ENCODE results near the gene RTL3.

The RTL3 gene

DNA sequence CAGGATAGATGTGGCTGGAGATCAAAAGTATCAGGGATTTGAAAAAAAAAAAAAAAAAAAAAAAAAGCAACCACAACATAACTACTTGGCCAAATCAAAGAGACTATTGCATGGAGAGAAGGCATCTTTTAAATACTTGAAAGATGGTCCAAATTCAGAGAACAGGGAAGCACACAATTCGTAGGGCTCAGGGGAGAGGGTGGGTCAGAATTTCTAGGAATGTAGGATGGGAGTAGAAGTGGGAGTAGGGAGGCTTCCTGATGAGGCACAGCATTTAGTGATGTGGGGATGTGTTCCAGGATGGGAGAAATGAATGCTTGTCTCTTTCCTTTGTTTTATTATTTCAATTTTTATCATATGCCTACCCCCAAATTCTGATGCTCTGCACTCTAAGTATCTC is 36.3 kb downstream of the RTL3 start:
- in situ Hi-C loops (cut with MboI; ENCODE audit: low sequenced_read_pairs) = no loop called here

DNA sequence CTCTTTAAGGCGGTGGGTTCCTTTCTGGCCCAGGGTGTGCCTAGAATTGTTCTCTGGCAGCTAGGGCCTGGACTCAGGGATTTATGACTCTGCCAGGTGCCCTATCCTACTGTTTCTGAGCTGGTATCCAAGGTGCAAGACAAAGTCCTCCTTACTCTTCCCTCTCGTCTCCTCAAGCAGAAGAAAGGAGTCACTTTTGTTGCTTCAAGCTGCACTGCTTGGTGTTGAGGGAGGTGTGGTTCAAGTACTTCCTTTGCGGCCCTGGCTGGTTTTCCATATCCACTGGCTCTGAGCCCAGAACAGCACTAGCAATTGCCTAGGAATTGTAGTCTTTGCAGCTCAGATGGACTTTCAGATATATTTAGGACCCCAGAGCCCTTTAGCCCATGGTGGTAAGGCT is 39.3 kb downstream of the RTL3 start:
- in situ Hi-C loops (cut with MboI; ENCODE audit: low sequenced_read_pairs) = no loop called here

DNA sequence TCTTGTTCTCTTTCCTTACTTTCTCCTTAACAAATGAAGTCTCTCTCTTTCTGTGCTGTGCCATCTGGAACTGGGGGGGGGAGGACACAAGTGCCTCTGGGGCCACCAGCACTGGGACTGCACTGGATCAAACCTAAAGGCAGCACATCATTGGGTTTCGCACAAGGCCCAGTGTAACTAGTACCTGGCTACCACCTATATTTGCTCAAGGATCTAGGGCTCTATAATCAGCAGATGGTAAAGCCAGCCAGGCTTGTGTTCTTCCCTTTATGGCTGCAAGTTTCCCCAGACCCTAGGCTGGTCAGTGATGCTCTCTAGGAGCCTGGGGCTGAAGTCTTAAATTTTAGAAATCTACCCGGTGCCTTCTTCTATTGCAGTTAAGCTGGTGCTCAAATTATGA is 40.1 kb downstream of the RTL3 start:
- in situ Hi-C loops (cut with MboI; ENCODE audit: low sequenced_read_pairs) = no loop called here

DNA sequence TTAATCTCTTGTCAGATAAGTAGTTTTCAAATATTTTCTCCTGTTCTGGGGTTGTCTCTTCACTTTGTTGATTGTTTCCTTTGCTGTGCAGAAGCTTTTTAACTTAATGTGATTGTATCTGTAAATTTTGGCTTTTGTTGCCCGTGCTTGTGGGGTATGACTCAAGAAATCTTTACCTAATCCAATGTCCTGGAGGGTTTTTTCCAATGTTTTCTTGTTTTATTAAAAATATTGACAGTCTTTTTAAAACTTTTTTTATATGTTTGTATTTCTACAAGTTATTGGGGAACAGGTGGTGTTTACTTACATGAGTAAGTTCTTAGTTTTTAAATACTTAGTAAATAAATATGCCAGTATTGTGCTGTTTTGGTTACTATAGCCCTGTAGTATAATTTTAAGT is 44.9 kb downstream of the RTL3 start:
- in situ Hi-C loops (cut with MboI; ENCODE audit: low sequenced_read_pairs) = no loop called here
